HL-60/S4 treated with retinoic acid at 250 ng/mL for 4 days and 3 days (cell line): ENCODE results near the gene ADGRD1.

Source experiments
- in situ Hi-C: fragments of 300-500 bp; cut with MboI; formaldehyde crosslinking; loops from 2 replicates; pipeline ENCODE4 v1.7.0; 2022; ENCODE audit warnings: low sequenced_read_pairs

The ADGRD1 gene

GRCh38 chr12:130961921-130962451 is 8.3 kb downstream of the ADGRD1 start:
- in situ Hi-C loops = no loop called here

- in situ Hi-C loops = no loop called here
These were observed 11.5 kb downstream of the ADGRD1 start for GRCh38 chr12:130965214-130965613.

GRCh38 chr12:130965668-130966067 is 12.0 kb downstream of the ADGRD1 start:
- in situ Hi-C loops = no loop called here

GRCh38 chr12:130966443-130967030 is 12.8 kb downstream of the ADGRD1 start:
- in situ Hi-C loops = no loop called here

GRCh38 chr12:130967636-130968035 is 13.9 kb downstream of the ADGRD1 start:
- in situ Hi-C loops = no loop called here

GRCh38 chr12:130968611-130969010 is 14.9 kb downstream of the ADGRD1 start:
- in situ Hi-C loops = no loop called here

GRCh38 chr12:130969223-130969622 is 15.5 kb downstream of the ADGRD1 start:
- in situ Hi-C loops = no loop called here

- in situ Hi-C loops = no loop called here
These were observed 16.6 kb downstream of the ADGRD1 start for GRCh38 chr12:130970165-130970907.

- in situ Hi-C loops = no loop called here
These were observed 17.2 kb downstream of the ADGRD1 start for GRCh38 chr12:130970908-130971233.

GRCh38 chr12:130971925-130972585 is 18.3 kb downstream of the ADGRD1 start:
- in situ Hi-C loops = no loop called here

GRCh38 chr12:130972586-130972950 is 18.9 kb downstream of the ADGRD1 start:
- in situ Hi-C loops = no loop called here

- in situ Hi-C loops = no loop called here
These were observed 19.4 kb downstream of the ADGRD1 start for GRCh38 chr12:130973109-130973508.

- in situ Hi-C loops = no loop called here
These were observed 20.2 kb downstream of the ADGRD1 start for GRCh38 chr12:130973906-130974305.

GRCh38 chr12:130975116-130975515 is 21.4 kb downstream of the ADGRD1 start:
- in situ Hi-C loops = no loop called here

GRCh38 chr12:130976171-130976720 is 22.5 kb downstream of the ADGRD1 start:
- in situ Hi-C loops = no loop called here

GRCh38 chr12:130977046-130977742 is 23.5 kb downstream of the ADGRD1 start:
- in situ Hi-C loops = no loop called here

- in situ Hi-C loops = no loop called here
These were observed 24.0 kb downstream of the ADGRD1 start for GRCh38 chr12:130977743-130978095.

- in situ Hi-C loops = no loop called here
These were observed 25.1 kb downstream of the ADGRD1 start for GRCh38 chr12:130978785-130979184.

GRCh38 chr12:130981074-130981742 is 27.5 kb downstream of the ADGRD1 start:
- in situ Hi-C loops = no loop called here

- in situ Hi-C loops = no loop called here
These were observed 28.2 kb downstream of the ADGRD1 start for GRCh38 chr12:130981911-130982310.
